Ishikawa (cell line): ENCODE data around the gene DUSP8.

ENCODE experiments used
- EP300 ChIP-seq: IDR thresholded peaks from 2 replicates; pipeline ENCODE4 v1.6.1; 2012; ENCODE audit warnings: borderline replicate concordance
- FOXM1 ChIP-seq: IDR thresholded peaks from 2 replicates; pipeline ENCODE4 v1.6.1; 2012; ENCODE audit warnings: low read depth, borderline replicate concordance
- TEAD4 ChIP-seq: IDR thresholded peaks from 2 replicates; pipeline ENCODE4 v1.6.1; 2012
- YY1 ChIP-seq: IDR thresholded peaks from 2 replicates; pipeline ENCODE4 v1.6.1; 2012; ENCODE audit warnings: low read depth
- TF ChIP-seq, protein P1 (sequence below): IDR thresholded peaks from 2 replicates; pipeline ENCODE4 v1.6.1; 2012; ENCODE audit warnings: low read depth, mild to moderate bottlenecking

DNA sequence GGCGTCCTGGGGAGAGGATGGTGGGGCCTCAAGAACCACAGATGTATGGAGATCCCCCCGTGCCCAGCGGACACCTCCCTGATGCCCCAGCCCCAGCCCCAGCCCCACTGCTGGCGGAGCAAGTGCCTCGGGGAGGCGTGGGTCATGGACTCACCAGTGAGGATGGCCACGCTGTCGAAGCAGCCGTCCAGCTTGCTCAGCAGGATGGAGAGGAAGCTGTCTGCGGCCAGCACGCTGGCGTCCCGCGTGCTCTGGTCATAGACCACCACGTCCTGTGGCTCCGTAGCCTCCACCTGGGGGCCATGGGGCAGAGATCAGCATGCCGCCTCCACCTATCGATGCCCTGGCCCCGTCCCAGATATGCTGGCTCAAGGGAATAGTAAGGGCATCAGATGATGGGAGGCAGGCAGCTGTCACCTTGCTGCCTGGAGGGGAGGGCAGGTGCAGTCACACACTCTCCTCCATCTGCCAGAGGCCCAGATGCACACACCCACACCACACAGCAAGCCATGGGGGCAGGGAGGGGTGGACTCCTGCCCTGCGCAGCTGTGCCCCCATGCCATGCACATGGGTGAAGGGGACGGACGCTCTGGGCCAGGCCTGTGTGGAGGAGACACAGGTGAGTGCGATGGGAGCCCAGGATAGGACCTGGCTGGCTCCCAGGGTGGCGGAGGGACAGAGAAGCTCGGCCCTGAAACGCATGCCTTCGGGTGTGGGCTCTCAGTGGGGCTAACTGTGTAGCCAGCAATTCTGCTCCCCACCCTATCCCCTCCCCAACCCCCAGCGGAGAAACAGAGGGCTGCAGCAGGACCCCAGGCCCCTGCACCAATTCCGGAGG is 8.2 kb downstream of the DUSP8 start:
- TF ChIP-seq YY1 (no peak), TEAD4 (no peak), EP300 (no peak), FOXM1 (no peak)
- TF ChIP-seq, protein P1, sequence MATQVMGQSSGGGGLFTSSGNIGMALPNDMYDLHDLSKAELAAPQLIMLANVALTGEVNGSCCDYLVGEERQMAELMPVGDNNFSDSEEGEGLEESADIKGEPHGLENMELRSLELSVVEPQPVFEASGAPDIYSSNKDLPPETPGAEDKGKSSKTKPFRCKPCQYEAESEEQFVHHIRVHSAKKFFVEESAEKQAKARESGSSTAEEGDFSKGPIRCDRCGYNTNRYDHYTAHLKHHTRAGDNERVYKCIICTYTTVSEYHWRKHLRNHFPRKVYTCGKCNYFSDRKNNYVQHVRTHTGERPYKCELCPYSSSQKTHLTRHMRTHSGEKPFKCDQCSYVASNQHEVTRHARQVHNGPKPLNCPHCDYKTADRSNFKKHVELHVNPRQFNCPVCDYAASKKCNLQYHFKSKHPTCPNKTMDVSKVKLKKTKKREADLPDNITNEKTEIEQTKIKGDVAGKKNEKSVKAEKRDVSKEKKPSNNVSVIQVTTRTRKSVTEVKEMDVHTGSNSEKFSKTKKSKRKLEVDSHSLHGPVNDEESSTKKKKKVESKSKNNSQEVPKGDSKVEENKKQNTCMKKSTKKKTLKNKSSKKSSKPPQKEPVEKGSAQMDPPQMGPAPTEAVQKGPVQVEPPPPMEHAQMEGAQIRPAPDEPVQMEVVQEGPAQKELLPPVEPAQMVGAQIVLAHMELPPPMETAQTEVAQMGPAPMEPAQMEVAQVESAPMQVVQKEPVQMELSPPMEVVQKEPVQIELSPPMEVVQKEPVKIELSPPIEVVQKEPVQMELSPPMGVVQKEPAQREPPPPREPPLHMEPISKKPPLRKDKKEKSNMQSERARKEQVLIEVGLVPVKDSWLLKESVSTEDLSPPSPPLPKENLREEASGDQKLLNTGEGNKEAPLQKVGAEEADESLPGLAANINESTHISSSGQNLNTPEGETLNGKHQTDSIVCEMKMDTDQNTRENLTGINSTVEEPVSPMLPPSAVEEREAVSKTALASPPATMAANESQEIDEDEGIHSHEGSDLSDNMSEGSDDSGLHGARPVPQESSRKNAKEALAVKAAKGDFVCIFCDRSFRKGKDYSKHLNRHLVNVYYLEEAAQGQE = no peak
